GM12878 (cell line): ENCODE data around the gene MED6. TPM values are rescaled to one million over a fixed set of nuclear protein-coding genes. Genes with fewer than 3 reads are reported as not detected.

ENCODE experiments used
- ATAC-seq: fragments of 200-7000 bp; cut with Tn5 transposase; 3 replicates; pipeline ENCODE4 v1.9.1; 2020; ENCODE audit warnings: mild to moderate bottlenecking, moderate library complexity
- BruUV-seq: library from RNA; stranded (reverse); fragments of 400-500 nt; replicated peaks from 2 replicates; lab custom pipeline; 2021; lab: Mats Ljungman, UMichigan
- CTCF ChIA-PET: fragments of 300-600 bp; sonication (Branson Sonifier 250); formaldehyde crosslinking; extraction: SDS; loops from one replicate; lab custom pipeline; 2021; ENCODE audit warnings: inconsistent platforms; lab: Yijun Ruan, JAX
- POLR2A ChIA-PET: fragments of 350-600 bp; formaldehyde crosslinking; extraction: SDS; loops from one replicate; lab custom pipeline; 2021; ENCODE audit warnings: inconsistent platforms; lab: Charles Lee
- RAD21 ChIA-PET: fragments of 300-600 bp; sonication (Branson Sonifier 250); formaldehyde crosslinking; loops from one replicate; lab custom pipeline; 2023; ENCODE audit warnings: antibody characterized with exemption; ENCODE audit not compliant: unreplicated experiment; lab: Charles Lee
- SMC1A ChIA-PET: fragments of 300-600 bp; sonication (Branson Sonifier 250); formaldehyde crosslinking; loops from one replicate; lab custom pipeline; 2023; ENCODE audit not compliant: unreplicated experiment, uncharacterized antibody; lab: Charles Lee
- DNase-seq: peaks from one replicate; pipeline ENCODE4 v3.0.0-alpha.2; 2011; ENCODE audit warnings: low read depth, low spot score
- FAIRE-seq: peaks from 3 replicates; lab custom pipeline; 2011; peaks lifted over from hg19 to GRCh38; lab: Jason Lieb, UNC
- H2AFZ ChIP-seq: 2 replicates; pipeline ENCODE4 v1.6.0; 2011; ENCODE audit warnings: low read depth, low read length, control low read depth; ENCODE audit not compliant: control insufficient read depth
- H3K27ac ChIP-seq: 2 replicates; pipeline ENCODE4 v1.5.1; 2011; ENCODE audit warnings: control low read depth; ENCODE audit not compliant: control insufficient read depth, insufficient read depth
- H3K27me3 ChIP-seq, 2 experiments: replicated peaks in 1 of 2; 2 replicates each; pipeline versions ENCODE4 v1.6.0 to v1.6.1; 2011; ENCODE audit warnings: low read length in 1 of 2; ENCODE audit not compliant: control insufficient read depth in 2 of 2, insufficient read depth in 2 of 2
- H3K36me3 ChIP-seq, 2 experiments: 2 replicates each; pipeline ENCODE4 v1.5.1; 2011; ENCODE audit warnings: low read length in 1 of 2; ENCODE audit not compliant: control insufficient read depth in 2 of 2, insufficient read depth in 2 of 2
- H3K4me1 ChIP-seq: 2 replicates; pipeline ENCODE4 v1.6.1; 2011; ENCODE audit warnings: mild to moderate bottlenecking, low read length, moderate library complexity, mixed read lengths; ENCODE audit not compliant: control insufficient read depth, insufficient read depth
- H3K4me2 ChIP-seq: 2 replicates; pipeline ENCODE4 v1.6.0; 2011; ENCODE audit warnings: control low read depth; ENCODE audit not compliant: control insufficient read depth, insufficient read depth
- H3K4me3 ChIP-seq: fragments of 200-600 bp; sonication (generic); 2 replicates; pipeline ENCODE4 v1.5.1; 2016
- H3K79me2 ChIP-seq: 2 replicates; pipeline ENCODE4 v1.6.0; 2011; ENCODE audit warnings: low read length; ENCODE audit not compliant: control insufficient read depth, insufficient read depth
- H3K9ac ChIP-seq: 2 replicates; pipeline ENCODE4 v1.8.0; 2011; ENCODE audit warnings: low read length, control low read depth, mixed read lengths; ENCODE audit not compliant: control insufficient read depth, insufficient read depth
- H3K9me3 ChIP-seq: replicated peaks from 3 replicates; pipeline ENCODE4 v1.5.1; 2011; ENCODE audit warnings: mild to moderate bottlenecking, low read length; ENCODE audit not compliant: control insufficient read depth, insufficient read depth
- H4K20me1 ChIP-seq: 2 replicates; pipeline ENCODE4 v1.6.0; 2011; ENCODE audit not compliant: control insufficient read depth, insufficient read depth
- CHD1 ChIP-seq: IDR thresholded peaks from 2 replicates; pipeline ENCODE4 v1.6.1; 2012; ENCODE audit warnings: low read depth, low read length, improper control_type of control experiment
- CTCF ChIP-seq, 3 experiments: IDR thresholded peaks in 2 of 3; conservative IDR thresholded peaks in 1 of 3; 2 replicates each; pipeline ENCODE4 v1.5.1; 2011; ENCODE audit warnings: low read depth in 3 of 3, low read length in 3 of 3, mild to moderate bottlenecking in 3 of 3, control low read depth in 2 of 3, moderate library complexity in 2 of 3, inconsistent platforms in 1 of 3, mixed read lengths in 1 of 3; ENCODE audit not compliant: control insufficient read depth in 2 of 3, insufficient read depth in 1 of 3; ENCODE audit errors: extremely low read depth in 1 of 3
- HDAC2 ChIP-seq: fragments of 200-600 bp; sonication (generic); IDR thresholded peaks from 2 replicates; pipeline ENCODE4 v1.6.1; 2017
- MTA3 ChIP-seq: IDR thresholded peaks from 2 replicates; pipeline ENCODE4 v1.6.1; 2012; ENCODE audit warnings: low read length, inconsistent platforms, borderline replicate concordance
- RAD51 ChIP-seq: fragments of 450-650 bp; IDR thresholded peaks from 2 replicates; pipeline ENCODE4 v1.6.1; 2016; ENCODE audit warnings: moderate library complexity, mild to moderate bottlenecking, inconsistent platforms
- TCF3 ChIP-seq: IDR thresholded peaks from 2 replicates; pipeline ENCODE4 v1.6.1; 2012; ENCODE audit warnings: low read depth, mild to moderate bottlenecking, low read length, borderline replicate concordance; ENCODE audit not compliant: insufficient read depth
- WRNIP1 ChIP-seq: IDR thresholded peaks from 2 replicates; pipeline ENCODE4 v1.6.1; 2011; ENCODE audit warnings: low read depth, low read length, improper control_type of control experiment, borderline replicate concordance
- WGBS: methylation state at CpG from one replicate; pipeline ENCODE4 v1.1.6; 2016; ENCODE audit warnings: low lambda C conversion rate; ENCODE audit not compliant: insufficient replicate concordance, insufficient coverage; ENCODE audit errors: missing lambda C conversion rate; 5-methylcytosine and 5-hydroxymethylcytosine counted together
- in situ Hi-C: fragments of 300-500 bp; cut with MboI; formaldehyde crosslinking; loops from 9 replicates; pipeline ENCODE4 v1.14.3; 2018; ENCODE audit warnings: mixed read lengths
- intact Hi-C: fragments of 100-400 bp; cut with micrococcal nuclease; formaldehyde crosslinking; loops from one replicate; pipeline ENCODE4 v1.14.2; 2022; ENCODE audit not compliant: unreplicated experiment
- polyA plus RNA-seq, 11 experiments: library from polyadenylated mRNA; depleted of rRNA in 4 of 11; unstranded in 6 of 11; stranded (reverse) in 5 of 11; fragments of >200 nt; fragmentation: Nextera tagmentation in 4 of 11; fragmentation: Illumina TruSeq in 1 of 11; extraction: Ambion mirVana in 4 of 11; extraction: Trizol in 1 of 11; gene quantifications; 1 replicate in 1 of 11; 2 replicates in 10 of 11; pipeline versions ENCODE4 v1.2.1 to v1.2.3, GENCODE V29; 2011 to 2016; ENCODE audit warnings: inconsistent platforms in 2 of 11, missing spikeins in 2 of 11, low read depth in 1 of 11
- total RNA-seq, 4 experiments: library from RNA; depleted of rRNA in 3 of 4; stranded (reverse); fragments of >200 nt in 3 of 4; fragmentation: Illumina TruSeq in 1 of 4; extraction: Trizol in 1 of 4; gene quantifications; 2 replicates each; pipeline versions ENCODE4 v1.2.1 to v1.2.3, GENCODE V29; 2013 to 2021
- TF ChIP-seq, protein P1 (sequence below): IDR thresholded peaks from 2 replicates; pipeline ENCODE4 v1.6.1; 2011; ENCODE audit warnings: low read depth, low read length, improper control_type of control experiment, borderline replicate concordance
- TF ChIP-seq, protein P2 (sequence below): fragments of 450-650 bp; IDR thresholded peaks from 2 replicates; pipeline ENCODE4 v1.6.1; 2017; ENCODE audit warnings: low read depth, mild to moderate bottlenecking, moderate library complexity

Gene MED6
- total and polyA plus RNA-seq, 10 of the 15 experiments (the other 5 are each of a cell fraction or from before 2014, with no cell fraction given) = 29.2 to 74.9 (median 46.2) TPM

DNA sequence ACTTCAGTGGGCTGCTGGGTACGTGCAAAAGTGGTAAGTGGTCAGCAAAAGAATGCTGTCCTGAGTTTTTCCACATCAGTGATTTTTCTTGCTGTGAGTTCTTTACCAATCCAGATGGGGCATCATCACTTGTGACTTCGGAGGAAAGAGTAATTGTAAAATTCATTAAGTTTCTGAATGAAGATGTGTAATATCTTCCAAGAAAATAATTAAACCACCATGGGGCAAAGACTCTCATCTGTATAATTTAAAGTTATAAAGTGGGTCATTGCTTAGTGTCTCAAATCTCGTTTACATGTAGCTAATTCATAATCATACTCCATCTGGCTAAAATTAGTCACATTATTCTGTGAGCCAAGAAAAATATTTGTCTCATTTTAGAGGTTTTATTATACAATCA, 10.8 kb upstream of the MED6 start:
- H2AFZ ChIP-seq = no peak overlapping the region
- whole genome bisulfite sequencing = 30% methylated on average over 3 of the region's 3 CpGs
- no TSS peak for BruUV-seq
- no peaks in the 10 kb centered on the region for H4K20me1 ChIP-seq
- intact Hi-C loops = no loop called here
- DNase-seq (no peak), ATAC-seq (no peak), FAIRE-seq (no peak)
- no peaks in the 10 kb centered on the region; a peak in 1 of 4 replicates for H3K36me3 ChIP-seq
- H3K4me1 ChIP-seq = no peaks in the 10 kb centered on the region
- H3K27me3 ChIP-seq = no peaks in the 10 kb centered on the region
- no peak for TF ChIP-seq CTCF (IDR thresholded peaks at IDR 0.05 in 2 of 3, conservative IDR thresholded peaks at IDR 0.05 in 1 of 3; ENCODE audit: control insufficient read depth in 2 of 3, extremely low read depth in 1 of 3, insufficient read depth in 1 of 3, low read depth in 3 of 3, low read length in 3 of 3)
- TF ChIP-seq TCF3 = no peak
- no peak for TF ChIP-seq WRNIP1
- TF ChIP-seq, protein P1, sequence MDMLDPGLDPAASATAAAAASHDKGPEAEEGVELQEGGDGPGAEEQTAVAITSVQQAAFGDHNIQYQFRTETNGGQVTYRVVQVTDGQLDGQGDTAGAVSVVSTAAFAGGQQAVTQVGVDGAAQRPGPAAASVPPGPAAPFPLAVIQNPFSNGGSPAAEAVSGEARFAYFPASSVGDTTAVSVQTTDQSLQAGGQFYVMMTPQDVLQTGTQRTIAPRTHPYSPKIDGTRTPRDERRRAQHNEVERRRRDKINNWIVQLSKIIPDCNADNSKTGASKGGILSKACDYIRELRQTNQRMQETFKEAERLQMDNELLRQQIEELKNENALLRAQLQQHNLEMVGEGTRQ = no peak
- TF ChIP-seq, protein P2, sequence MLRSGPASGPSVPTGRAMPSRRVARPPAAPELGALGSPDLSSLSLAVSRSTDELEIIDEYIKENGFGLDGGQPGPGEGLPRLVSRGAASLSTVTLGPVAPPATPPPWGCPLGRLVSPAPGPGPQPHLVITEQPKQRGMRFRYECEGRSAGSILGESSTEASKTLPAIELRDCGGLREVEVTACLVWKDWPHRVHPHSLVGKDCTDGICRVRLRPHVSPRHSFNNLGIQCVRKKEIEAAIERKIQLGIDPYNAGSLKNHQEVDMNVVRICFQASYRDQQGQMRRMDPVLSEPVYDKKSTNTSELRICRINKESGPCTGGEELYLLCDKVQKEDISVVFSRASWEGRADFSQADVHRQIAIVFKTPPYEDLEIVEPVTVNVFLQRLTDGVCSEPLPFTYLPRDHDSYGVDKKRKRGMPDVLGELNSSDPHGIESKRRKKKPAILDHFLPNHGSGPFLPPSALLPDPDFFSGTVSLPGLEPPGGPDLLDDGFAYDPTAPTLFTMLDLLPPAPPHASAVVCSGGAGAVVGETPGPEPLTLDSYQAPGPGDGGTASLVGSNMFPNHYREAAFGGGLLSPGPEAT = no peak
- TF ChIP-seq CHD1 = no peak
- no peak for TF ChIP-seq HDAC2
- TF ChIP-seq RAD51 = no peak
- TF ChIP-seq MTA3 = no peak
- RAD21 ChIA-PET = no interaction called here
- no peaks in the 10 kb centered on the region for H3K79me2 ChIP-seq
- no peak overlapping the region for H3K9ac ChIP-seq
- no peak overlapping the region for H3K4me3 ChIP-seq
- H3K4me2 ChIP-seq = no peak overlapping the region
- POLR2A ChIA-PET = no interaction called here
- SMC1A ChIA-PET = interaction anchor here (0.9 to 1.6 kb wide), 2 partner anchors 9 to 47 kb away, joined by 3 to 5 read pairs; no protein-coding TSS in a partner anchor
- CTCF ChIA-PET = no interaction called here
- H3K9me3 ChIP-seq = no peaks in the 10 kb centered on the region
- in situ Hi-C loops = no loop called here
- H3K27ac ChIP-seq = no peak overlapping the region
